K562 (cell line): ENCODE measurements around the gene CDC42EP1. TPM values are rescaled to one million over a fixed set of nuclear protein-coding genes. Genes with fewer than 3 reads are reported as not detected.
A peak's percentile ranks its signal among the peaks of the same experiment; 100 is the strongest.

Experiments
- ATAC-seq: fragments of 200-7000 bp; cut with Tn5 transposase; 3 replicates; pipeline ENCODE4 v1.9.1; 2020; ENCODE audit warnings: moderate library complexity
- BruUV-seq: library from RNA; stranded (reverse); fragments of 400-500 nt; replicated peaks from 2 replicates; lab custom pipeline; 2021; lab: Mats Ljungman, UMichigan
- CTCF ChIA-PET: fragments of 300-600 bp; formaldehyde crosslinking; extraction: SDS; loops from one replicate; lab custom pipeline; 2021; ENCODE audit warnings: low intra/inter-chr PET ratio; lab: Yijun Ruan, JAX
- POLR2A ChIA-PET: fragments of 300-600, 350-650 bp; sonication (Branson Sonifier 250); formaldehyde crosslinking; extraction: SDS; loops from one replicate; lab custom pipeline; 2021; ENCODE audit warnings: antibody characterized with exemption, inconsistent platforms; lab: Yijun Ruan, JAX
- DNase-seq, 4 experiments: peaks; one replicate each; pipeline versions ENCODE4 v3.0.0 to v3.0.0-alpha.2; 2011 to 2018; ENCODE audit warnings: low spot score in 3 of 4, mixed read lengths in 3 of 4; ENCODE audit errors: extremely low read depth in 1 of 4
- FAIRE-seq: peaks from 2 replicates; lab custom pipeline; 2011; peaks lifted over from hg19 to GRCh38; lab: Jason Lieb, UNC
- H2AFZ ChIP-seq: 2 replicates; pipeline ENCODE4 v1.6.0; 2011; ENCODE audit warnings: low read depth, low read length, control low read depth, inconsistent platforms
- H3K27ac ChIP-seq: fragments of 200-600 bp; 3 replicates; pipeline ENCODE4 v1.8.0; 2011; ENCODE audit warnings: low read depth, mild to moderate bottlenecking, control low read depth, inconsistent platforms, low read length, moderate library complexity, mixed read lengths; ENCODE audit errors: extremely low read depth
- H3K27me3 ChIP-seq, 2 experiments: fragments of 300-600 bp in 1 of 2; 2 replicates in 1 of 2; 3 replicates in 1 of 2; pipeline versions ENCODE4 v1.6.0 to v1.8.0; 2011; ENCODE audit warnings: inconsistent platforms in 2 of 2, low read length in 2 of 2, mild to moderate bottlenecking in 1 of 2, mixed read lengths in 1 of 2, moderate library complexity in 1 of 2; ENCODE audit not compliant: control insufficient read depth in 2 of 2, insufficient read depth in 2 of 2
- H3K36me3 ChIP-seq: fragments of 300-600 bp; 3 replicates; pipeline ENCODE4 v1.8.0; 2011; ENCODE audit warnings: mild to moderate bottlenecking, low read length, inconsistent platforms; ENCODE audit not compliant: control insufficient read depth, insufficient read depth
- H3K4me1 ChIP-seq, 2 experiments: fragments of 200-600 bp in 1 of 2; replicated peaks in 1 of 2; 2 replicates in 1 of 2; 3 replicates in 1 of 2; pipeline versions ENCODE4 v1.5.1 to v1.8.0; 2011; ENCODE audit warnings: inconsistent platforms in 2 of 2, low read length in 2 of 2, mild to moderate bottlenecking in 1 of 2, mixed read lengths in 1 of 2, moderate library complexity in 1 of 2; ENCODE audit not compliant: control insufficient read depth in 2 of 2, insufficient read depth in 2 of 2
- H3K4me2 ChIP-seq: 2 replicates; pipeline ENCODE4 v1.6.1; 2011; ENCODE audit warnings: low read length, control low read depth, inconsistent platforms, mixed read lengths; ENCODE audit not compliant: insufficient read depth
- H3K4me3 ChIP-seq: fragments of 200-600 bp; sonication (generic), shearing (Covaris generic); 2 replicates; pipeline ENCODE4 v1.5.1; 2016; ENCODE audit warnings: control low read depth, inconsistent platforms
- H3K79me2 ChIP-seq: fragments of 200-600 bp; 3 replicates; pipeline ENCODE4 v1.8.0; 2011; ENCODE audit warnings: low read length, inconsistent platforms; ENCODE audit not compliant: control insufficient read depth, insufficient read depth
- H3K9ac ChIP-seq, 2 experiments: 2 replicates each; pipeline versions ENCODE4 v1.6.0 to v1.6.1; 2011; ENCODE audit warnings: low read depth in 2 of 2, low read length in 2 of 2, control low read depth in 1 of 2, inconsistent platforms in 1 of 2, mild to moderate bottlenecking in 1 of 2, mixed read lengths in 1 of 2; ENCODE audit not compliant: insufficient read depth in 1 of 2
- H3K9me1 ChIP-seq: one replicate; pipeline ENCODE4 v1.6.0; 2011; ENCODE audit warnings: inconsistent platforms, mild to moderate bottlenecking, low read length, moderate library complexity; ENCODE audit not compliant: control insufficient read depth, insufficient read depth
- H3K9me3 ChIP-seq: replicated peaks from 2 replicates; pipeline ENCODE4 v1.5.1; 2011; ENCODE audit warnings: low read depth, low read length, inconsistent platforms; ENCODE audit not compliant: control insufficient read depth, insufficient read depth
- H4K20me1 ChIP-seq: replicated peaks from 2 replicates; pipeline ENCODE4 v1.6.1; 2011; ENCODE audit warnings: low read length, inconsistent platforms, mixed read lengths; ENCODE audit not compliant: control insufficient read depth, insufficient read depth
- ATF7 ChIP-seq: fragments of 450-650 bp; IDR thresholded peaks from 2 replicates; pipeline ENCODE4 v1.7.1; 2014; ENCODE audit warnings: mild to moderate bottlenecking, moderate library complexity
- DDX20 ChIP-seq: fragments of 450-650 bp; IDR thresholded peaks from 2 replicates; pipeline ENCODE4 v1.6.1; 2016; ENCODE audit warnings: missing genetic modification characterization, low read depth, mild to moderate bottlenecking, missing compliant biosample characterization, moderate library complexity
- FOSL1 ChIP-seq: fragments of 200-800 bp; sonication (Bioruptor generic); conservative IDR thresholded peaks from 2 replicates; pipeline ENCODE4 v1.6.1; 2016; ENCODE audit warnings: missing genetic modification characterization, missing compliant biosample characterization
- FOXA3 ChIP-seq, 2 experiments: fragments of 450-650 bp in 1 of 2; sonication (generic) in 1 of 2; formaldehyde crosslinking; IDR thresholded peaks in 1 of 2; conservative IDR thresholded peaks in 1 of 2; 2 replicates each; pipeline versions ENCODE4 v1.4.0 to v1.8.0; 2020 to 2022; ENCODE audit warnings: mild to moderate bottlenecking in 2 of 2, missing genetic modification reagents in 1 of 2
- JUN ChIP-seq, 2 experiments: sonication (generic) in 1 of 2; formaldehyde crosslinking in 1 of 2; IDR thresholded peaks; 2 replicates each; pipeline versions ENCODE4 v1.6.1 to v1.8.0; 2012 to 2022; ENCODE audit warnings: borderline replicate concordance in 2 of 2, mild to moderate bottlenecking in 2 of 2, improper control_type of control experiment in 1 of 2, low read depth in 1 of 2, low read length in 1 of 2, missing genetic modification reagents in 1 of 2
- JUND ChIP-seq, 2 experiments: IDR thresholded peaks; 2 replicates in 1 of 2; 3 replicates in 1 of 2; pipeline ENCODE4 v1.6.1; 2011; ENCODE audit warnings: borderline replicate concordance in 2 of 2, low read depth in 2 of 2, low read length in 2 of 2, improper control_type of control experiment in 1 of 2, missing biosample characterization in 1 of 2, missing genetic modification characterization in 1 of 2, missing genetic modification reagents in 1 of 2
- MTA2 ChIP-seq: fragments of 450-650 bp; IDR thresholded peaks from 2 replicates; pipeline ENCODE4 v1.6.1; 2016; ENCODE audit warnings: low read depth
- WGBS: fragments of 100-300 bp; shearing (Covaris generic); methylation state at CpG from one replicate; pipeline ENCODE4 v1.1.6; 2016; ENCODE audit warnings: low coverage, mixed read lengths; ENCODE audit not compliant: insufficient coverage; ENCODE audit errors: missing lambda C conversion rate; 5-methylcytosine and 5-hydroxymethylcytosine counted together
- in situ Hi-C: fragments of 300-500 bp; cut with MboI; formaldehyde crosslinking; loops from 4 replicates; pipeline ENCODE4 v1.15.0; 2018; ENCODE audit warnings: inconsistent platforms, mixed read lengths
- intact Hi-C: fragments of 100-400 bp; cut with micrococcal nuclease; formaldehyde crosslinking; loops from 2 replicates; pipeline ENCODE4 v1.14.2; 2022
- polyA plus RNA-seq, 8 experiments: library from polyadenylated mRNA; depleted of rRNA in 4 of 8; stranded (reverse) in 5 of 8; unstranded in 3 of 8; fragments of >200 nt; fragmentation: Nextera tagmentation in 2 of 8; fragmentation: Illumina TruSeq in 1 of 8; extraction: Ambion mirVana in 2 of 8; extraction: Trizol in 1 of 8; gene quantifications; 2 replicates each; pipeline versions ENCODE4 v1.2.1 to v1.2.3, GENCODE V29; 2011 to 2014; ENCODE audit warnings: inconsistent platforms in 1 of 8, missing spikeins in 1 of 8
- total RNA-seq, 7 experiments: library from RNA; depleted of rRNA in 6 of 7; stranded (reverse); fragments of >200 nt in 6 of 7; fragmentation: Illumina TruSeq in 2 of 7; extraction: Trizol in 2 of 7; gene quantifications; 2 replicates each; pipeline versions ENCODE4 v1.2.1 to v1.2.3, GENCODE V29; 2011 to 2021; ENCODE audit warnings: low replicate concordance in 1 of 7
- TF ChIP-seq, protein P1 (sequence below), 2 experiments: fragments of 450-650 bp in 1 of 2; sonication (generic) in 1 of 2; formaldehyde crosslinking in 1 of 2; IDR thresholded peaks in 1 of 2; conservative IDR thresholded peaks in 1 of 2; 2 replicates each; pipeline versions ENCODE4 v1.6.1 to v1.8.1; 2016 to 2023; ENCODE audit warnings: mild to moderate bottlenecking in 2 of 2, moderate library complexity in 2 of 2, inconsistent platforms in 1 of 2, missing genetic modification reagents in 1 of 2
- TF ChIP-seq, protein P2 (sequence below): sonication (generic); formaldehyde crosslinking; IDR thresholded peaks from 2 replicates; pipeline ENCODE4 v1.8.0; 2022; ENCODE audit warnings: mild to moderate bottlenecking, missing genetic modification reagents
- TF ChIP-seq, protein P3 (sequence below): fragments of 200-800 bp; sonication (Bioruptor generic); IDR thresholded peaks from 2 replicates; pipeline ENCODE4 v1.6.1; 2017; ENCODE audit warnings: missing genetic modification characterization, missing compliant biosample characterization

CDC42EP1 gene
- total and polyA plus RNA-seq, 9 of the 15 experiments (the other 6 are each of a cell fraction or from before 2014, with no cell fraction given): 0.67 to 70.2 (median 7.3) TPM

DNA sequence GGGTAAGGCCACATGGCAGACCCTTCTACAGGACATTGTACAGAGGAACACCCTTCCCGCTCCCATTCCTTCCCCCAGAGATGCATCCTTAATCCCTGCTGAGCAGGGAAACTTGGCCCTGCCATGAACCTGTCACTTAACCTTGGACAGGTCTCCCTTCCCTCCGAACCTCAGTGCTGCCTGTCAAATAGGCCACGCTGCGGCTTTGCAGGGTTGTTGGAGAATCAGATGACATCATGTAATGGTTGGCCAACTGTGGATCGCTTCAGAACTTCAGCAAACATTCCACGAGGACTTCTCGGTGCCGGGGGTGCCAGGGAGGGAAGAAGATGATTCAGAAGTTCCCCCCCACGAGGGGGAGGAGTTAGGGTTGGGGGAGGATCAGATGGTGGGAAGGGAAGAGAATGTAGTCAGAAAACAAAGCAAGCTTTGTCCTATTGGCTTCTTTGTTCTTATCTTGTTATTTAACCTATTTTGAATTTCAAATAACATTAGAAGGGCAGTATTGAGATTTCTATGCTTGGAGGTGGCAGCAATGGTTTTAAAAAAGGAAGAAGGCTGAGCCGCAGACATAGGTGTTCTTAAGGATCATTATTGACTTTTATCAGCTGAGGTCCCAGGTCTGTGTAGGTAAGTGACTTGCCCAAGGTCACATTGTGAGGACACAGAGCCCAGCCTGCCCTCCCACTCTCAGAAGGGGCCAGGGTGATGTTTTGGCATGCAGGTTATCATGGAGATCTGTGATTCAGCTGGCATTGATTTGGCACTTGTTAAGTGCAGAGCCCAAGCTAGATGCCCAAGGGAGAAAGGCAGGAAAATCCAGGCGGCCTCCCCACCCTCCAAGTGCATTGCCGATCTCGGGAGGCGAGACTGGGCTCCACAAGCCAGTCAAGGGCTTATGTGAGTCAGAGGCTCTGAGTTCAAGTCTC, 3.1 kb downstream of the CDC42EP1 start:
- H3K27me3 ChIP-seq: no peaks in the 10 kb centered on the region
- peaks cover 37% of the 10 kb centered on the region for H4K20me1 ChIP-seq
- H3K9me1 ChIP-seq: peaks cover 8% of the 10 kb centered on the region
- 36% methylated on average over 10 of the region's 14 CpGs for WGBS
- peaks cover 69% of the 10 kb centered on the region for H3K79me2 ChIP-seq
- intact Hi-C loops (no loop called here), in situ Hi-C loops (no loop called here)
- FAIRE-seq: peak; percentile 88
- peaks cover 56% of the 10 kb centered on the region; the same call in 2 of the 3 replicates for H3K36me3 ChIP-seq
- H3K27ac ChIP-seq: peak overlapping the region; percentile 97
- H3K9me3 ChIP-seq: no peaks in the 10 kb centered on the region
- TSS peak; percentile 28 for BruUV-seq
- H2AFZ ChIP-seq: no peak overlapping the region
- H3K9ac ChIP-seq: peak overlapping the region; percentile 97; a peak in 3 of 4 replicates
- ATAC-seq: peak; percentile 14; the same call in 1 of the 3 replicates
- H3K4me1 ChIP-seq: peaks cover 26 to 61% of the 10 kb centered on the region in 2 experiments
- DNase-seq: peak in 3 of 4 experiments; percentile 29 to 66 (median 58)
- ChIA-PET POLR2A (interaction anchor here (0.6 to 1.6 kb wide), 7 partner anchors 10 to 321 kb away, joined by 3 to 6 read pairs (median 3); partner anchors contain the start of gene LGALS2), CTCF (interaction anchor here (1.0 to 2.4 kb wide), 2 partner anchors 18 to 20 kb away, joined by 4 to 16 read pairs; no protein-coding TSS in a partner anchor)
- peak overlapping the region; percentile 92 for H3K4me2 ChIP-seq
- H3K4me3 ChIP-seq: peak overlapping the region; percentile 83
- TF ChIP-seq, protein P1, sequence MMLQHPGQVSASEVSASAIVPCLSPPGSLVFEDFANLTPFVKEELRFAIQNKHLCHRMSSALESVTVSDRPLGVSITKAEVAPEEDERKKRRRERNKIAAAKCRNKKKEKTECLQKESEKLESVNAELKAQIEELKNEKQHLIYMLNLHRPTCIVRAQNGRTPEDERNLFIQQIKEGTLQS (IDR thresholded peaks at IDR 0.05): peak; percentile 74
- TF ChIP-seq, protein P1 (CRISPR knock-in tag; conservative IDR thresholded peaks at IDR 0.05): no peak
- TF ChIP-seq, protein P2, sequence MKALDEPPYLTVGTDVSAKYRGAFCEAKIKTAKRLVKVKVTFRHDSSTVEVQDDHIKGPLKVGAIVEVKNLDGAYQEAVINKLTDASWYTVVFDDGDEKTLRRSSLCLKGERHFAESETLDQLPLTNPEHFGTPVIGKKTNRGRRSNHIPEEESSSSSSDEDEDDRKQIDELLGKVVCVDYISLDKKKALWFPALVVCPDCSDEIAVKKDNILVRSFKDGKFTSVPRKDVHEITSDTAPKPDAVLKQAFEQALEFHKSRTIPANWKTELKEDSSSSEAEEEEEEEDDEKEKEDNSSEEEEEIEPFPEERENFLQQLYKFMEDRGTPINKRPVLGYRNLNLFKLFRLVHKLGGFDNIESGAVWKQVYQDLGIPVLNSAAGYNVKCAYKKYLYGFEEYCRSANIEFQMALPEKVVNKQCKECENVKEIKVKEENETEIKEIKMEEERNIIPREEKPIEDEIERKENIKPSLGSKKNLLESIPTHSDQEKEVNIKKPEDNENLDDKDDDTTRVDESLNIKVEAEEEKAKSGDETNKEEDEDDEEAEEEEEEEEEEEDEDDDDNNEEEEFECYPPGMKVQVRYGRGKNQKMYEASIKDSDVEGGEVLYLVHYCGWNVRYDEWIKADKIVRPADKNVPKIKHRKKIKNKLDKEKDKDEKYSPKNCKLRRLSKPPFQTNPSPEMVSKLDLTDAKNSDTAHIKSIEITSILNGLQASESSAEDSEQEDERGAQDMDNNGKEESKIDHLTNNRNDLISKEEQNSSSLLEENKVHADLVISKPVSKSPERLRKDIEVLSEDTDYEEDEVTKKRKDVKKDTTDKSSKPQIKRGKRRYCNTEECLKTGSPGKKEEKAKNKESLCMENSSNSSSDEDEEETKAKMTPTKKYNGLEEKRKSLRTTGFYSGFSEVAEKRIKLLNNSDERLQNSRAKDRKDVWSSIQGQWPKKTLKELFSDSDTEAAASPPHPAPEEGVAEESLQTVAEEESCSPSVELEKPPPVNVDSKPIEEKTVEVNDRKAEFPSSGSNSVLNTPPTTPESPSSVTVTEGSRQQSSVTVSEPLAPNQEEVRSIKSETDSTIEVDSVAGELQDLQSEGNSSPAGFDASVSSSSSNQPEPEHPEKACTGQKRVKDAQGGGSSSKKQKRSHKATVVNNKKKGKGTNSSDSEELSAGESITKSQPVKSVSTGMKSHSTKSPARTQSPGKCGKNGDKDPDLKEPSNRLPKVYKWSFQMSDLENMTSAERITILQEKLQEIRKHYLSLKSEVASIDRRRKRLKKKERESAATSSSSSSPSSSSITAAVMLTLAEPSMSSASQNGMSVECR (CRISPR knock-in tag): 0 out of 2 replicates have a peak, but pooled peaks have one; percentile 51
- TF ChIP-seq DDX20 (no peak), FOXA3 (CRISPR knock-in tag; conservative IDR thresholded peaks at IDR 0.05 in 1 of 2, IDR thresholded peaks at IDR 0.05 in 1 of 2) (peak in 1 of 2 experiments; percentile 58; a peak in 1 of 4 replicates), JUN (IDR thresholded peaks at IDR 0.05; ENCODE audit: borderline replicate concordance, low read depth, low read length) (no peak), JUN (CRISPR knock-in tag; IDR thresholded peaks at IDR 0.05; ENCODE audit: borderline replicate concordance) (0 out of 2 replicates have a peak, but pooled peaks have one; percentile 33), MTA2 (no peak), ATF7 (peak; percentile 77), FOSL1 (tag) (peak; percentile 61), JUND (IDR thresholded peaks at IDR 0.05; ENCODE audit: borderline replicate concordance, low read depth, low read length) (peak; percentile 70), JUND (tag; IDR thresholded peaks at IDR 0.05; ENCODE audit: borderline replicate concordance, low read depth, low read length) (no peak; the same call in 2 of the 3 replicates)
- TF ChIP-seq, protein P3, sequence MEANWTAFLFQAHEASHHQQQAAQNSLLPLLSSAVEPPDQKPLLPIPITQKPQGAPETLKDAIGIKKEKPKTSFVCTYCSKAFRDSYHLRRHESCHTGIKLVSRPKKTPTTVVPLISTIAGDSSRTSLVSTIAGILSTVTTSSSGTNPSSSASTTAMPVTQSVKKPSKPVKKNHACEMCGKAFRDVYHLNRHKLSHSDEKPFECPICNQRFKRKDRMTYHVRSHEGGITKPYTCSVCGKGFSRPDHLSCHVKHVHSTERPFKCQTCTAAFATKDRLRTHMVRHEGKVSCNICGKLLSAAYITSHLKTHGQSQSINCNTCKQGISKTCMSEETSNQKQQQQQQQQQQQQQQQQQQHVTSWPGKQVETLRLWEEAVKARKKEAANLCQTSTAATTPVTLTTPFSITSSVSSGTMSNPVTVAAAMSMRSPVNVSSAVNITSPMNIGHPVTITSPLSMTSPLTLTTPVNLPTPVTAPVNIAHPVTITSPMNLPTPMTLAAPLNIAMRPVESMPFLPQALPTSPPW (CRISPR knock-in tag): peak; percentile 63
